G401 (cell line): ENCODE data around the gene ZNF316. TPM values are rescaled to one million over a fixed set of nuclear protein-coding genes. Genes with fewer than 3 reads are reported as not detected.
A peak's percentile ranks its signal among the peaks of the same experiment; 100 is the strongest.
"Not testable (repeated sequence)": the region's sequence is repeated elsewhere in the genome, so short reads cannot be mapped to it uniquely, and the experiment has no call there.

ENCODE experiments used
- DNase-seq: peaks from one replicate; pipeline ENCODE4 v3.0.0-alpha.2; 2015; ENCODE audit warnings: low spot score
- in situ Hi-C: cut with HindIII; loops from 2 replicates; pipeline ENCODE4 v1.10.0; 2016; ENCODE audit warnings: low sequenced_read_pairs, mixed read lengths
- total RNA-seq: library from RNA; depleted of rRNA; stranded (reverse); fragments of >200 nt; shearing (Covaris generic); gene quantifications from 2 replicates; pipeline ENCODE4 v1.2.3, GENCODE V29; 2014

ZNF316 gene
- total RNA-seq, 1 experiment from 2014 or later = 20.2 TPM

DNA sequence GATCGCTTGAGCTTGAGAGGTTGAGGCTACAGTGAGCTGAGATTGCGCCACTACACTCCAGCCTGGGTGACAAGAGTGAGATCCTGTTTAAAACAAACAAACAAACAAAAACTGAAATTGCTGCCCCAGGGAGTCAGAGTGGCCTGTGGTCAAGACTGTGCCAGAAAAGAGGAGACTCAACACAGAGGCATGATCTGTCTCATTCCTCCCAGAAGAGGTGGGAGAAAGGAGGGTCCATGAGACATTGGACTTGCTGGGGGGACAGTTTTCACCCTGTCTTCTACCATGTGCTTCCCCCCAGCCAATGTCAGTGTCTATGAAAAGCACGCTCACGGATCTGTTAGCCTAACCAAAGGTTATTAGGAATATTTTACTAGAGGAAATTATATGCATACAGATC lies 18.5 kb upstream of the ZNF316 start:
- DNase-seq = no peak
- in situ Hi-C loops = no loop called here

DNA sequence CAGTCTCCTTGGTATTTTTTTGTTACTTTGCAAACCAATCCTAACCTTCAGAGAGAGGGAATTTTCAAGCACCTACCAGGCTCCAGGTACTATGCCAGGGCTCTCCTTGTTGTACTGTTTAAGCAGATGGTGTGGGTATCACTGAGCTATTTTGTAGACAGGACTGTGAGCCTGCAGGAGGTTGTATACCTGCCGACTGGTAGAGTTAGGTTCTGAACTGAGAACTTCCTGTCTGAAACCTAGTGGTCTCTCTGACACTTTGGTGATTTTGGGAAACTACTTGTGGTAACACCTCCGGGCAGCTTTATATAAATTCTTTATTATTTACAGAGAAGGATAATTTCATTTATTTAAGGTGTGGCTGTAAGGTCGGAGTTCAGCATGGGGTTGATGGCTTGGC lies 17.2 kb upstream of the ZNF316 start:
- no peak for DNase-seq
- in situ Hi-C loops = no loop called here

DNA sequence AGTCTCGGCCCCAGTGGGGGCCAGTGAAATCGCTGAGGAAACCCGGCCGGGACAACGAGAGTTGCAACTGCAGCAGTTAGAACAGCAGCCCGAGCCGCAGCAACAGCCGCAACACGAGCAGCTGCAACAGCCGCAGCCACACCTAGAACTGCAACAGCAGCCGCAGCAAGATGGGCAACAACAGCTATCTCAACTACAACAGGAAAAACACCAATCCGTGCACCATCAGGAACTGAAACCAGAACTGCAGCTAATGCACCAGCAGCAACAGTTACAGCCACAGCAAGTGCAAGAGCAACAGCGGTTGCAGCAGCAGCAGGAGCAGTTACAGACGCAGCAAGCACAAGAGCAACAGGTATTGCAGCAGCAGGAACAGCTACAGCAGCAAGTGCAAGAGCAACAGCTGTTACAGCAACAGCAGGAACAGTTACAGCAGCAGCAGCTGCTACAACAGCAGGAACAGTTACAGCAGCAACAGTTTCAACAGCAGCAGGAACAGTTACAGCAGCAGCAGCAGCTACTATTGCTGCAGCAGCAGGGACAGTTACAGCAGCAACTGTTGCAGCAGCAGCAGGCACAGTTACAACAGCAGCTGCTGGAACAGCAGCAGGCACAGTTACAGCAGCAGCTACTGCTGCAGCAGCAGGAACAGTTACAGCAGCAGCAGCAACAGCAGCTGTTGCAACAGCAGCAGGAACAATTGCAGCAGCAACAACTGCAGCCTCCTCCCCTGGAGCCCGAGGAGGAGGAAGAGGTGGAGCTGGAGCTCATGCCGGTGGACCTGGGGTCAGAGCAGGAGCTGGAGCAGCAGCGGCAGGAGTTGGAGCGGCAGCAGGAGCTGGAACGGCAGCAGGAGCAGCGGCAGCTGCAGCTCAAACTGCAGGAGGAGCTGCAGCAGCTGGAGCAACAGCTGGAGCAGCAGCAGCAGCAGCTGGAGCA lies 15.7 kb upstream of the ZNF316 start:
- in situ Hi-C loops = no loop called here
- DNase-seq = no peak

DNA sequence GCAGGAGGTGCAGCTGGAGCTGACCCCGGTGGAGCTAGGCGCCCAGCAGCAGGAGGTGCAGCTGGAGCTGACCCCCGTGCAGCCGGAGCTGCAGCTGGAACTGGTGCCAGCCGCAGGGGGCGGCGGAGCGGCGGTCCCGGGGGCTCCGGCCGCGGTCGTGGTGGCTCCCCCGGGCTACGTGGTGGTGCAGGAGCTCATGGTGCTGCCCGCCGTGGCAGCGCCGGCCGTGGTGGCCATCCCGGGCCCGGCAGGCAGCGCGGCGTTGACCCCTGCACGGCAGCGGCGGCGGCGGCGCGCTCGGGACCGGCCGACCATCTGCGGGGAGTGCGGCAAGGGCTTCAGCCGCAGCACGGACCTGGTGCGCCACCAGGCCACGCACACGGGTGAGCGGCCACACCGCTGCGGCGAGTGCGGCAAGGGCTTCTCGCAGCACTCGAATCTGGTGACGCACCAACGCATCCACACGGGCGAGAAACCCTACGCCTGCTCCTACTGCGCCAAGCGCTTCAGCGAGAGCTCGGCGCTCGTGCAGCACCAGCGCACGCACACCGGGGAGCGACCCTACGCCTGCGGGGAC lies 14.9 kb upstream of the ZNF316 start:
- DNase-seq = no peak
- in situ Hi-C loops = no loop called here

DNA sequence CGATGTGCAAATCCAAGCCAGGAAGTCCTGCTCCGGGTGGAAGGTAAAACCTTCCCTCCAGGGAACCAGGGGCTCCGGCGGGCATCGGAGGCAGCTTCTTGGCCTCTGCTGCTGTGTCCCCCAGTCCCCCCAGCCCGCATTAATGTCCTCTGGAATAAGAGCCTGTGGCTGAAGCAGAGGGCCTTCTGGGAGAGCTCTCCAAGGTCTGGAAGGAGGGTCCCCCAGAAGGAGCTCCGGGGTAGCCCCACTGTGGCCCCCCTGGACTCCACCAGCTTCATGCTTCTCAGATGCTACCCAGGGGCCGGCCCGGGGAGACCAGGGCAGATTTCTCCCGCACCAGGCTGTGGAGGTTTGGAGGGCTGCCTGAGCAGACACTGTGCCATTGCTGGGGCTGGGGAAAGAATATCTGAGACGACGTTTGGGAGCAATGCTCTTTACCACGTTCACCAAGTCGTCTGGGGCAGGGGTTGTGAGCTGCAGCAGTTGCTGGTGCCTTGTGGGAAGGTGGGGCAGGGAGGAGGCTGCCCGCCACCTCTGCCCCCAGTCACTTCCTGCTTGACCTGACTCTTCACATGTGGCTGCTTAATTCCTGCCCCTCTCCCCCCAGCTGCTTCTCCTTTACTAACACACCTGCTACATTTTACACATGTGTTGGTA lies 13.4 kb upstream of the ZNF316 start:
- in situ Hi-C loops = no loop called here
- DNase-seq = no peak

DNA sequence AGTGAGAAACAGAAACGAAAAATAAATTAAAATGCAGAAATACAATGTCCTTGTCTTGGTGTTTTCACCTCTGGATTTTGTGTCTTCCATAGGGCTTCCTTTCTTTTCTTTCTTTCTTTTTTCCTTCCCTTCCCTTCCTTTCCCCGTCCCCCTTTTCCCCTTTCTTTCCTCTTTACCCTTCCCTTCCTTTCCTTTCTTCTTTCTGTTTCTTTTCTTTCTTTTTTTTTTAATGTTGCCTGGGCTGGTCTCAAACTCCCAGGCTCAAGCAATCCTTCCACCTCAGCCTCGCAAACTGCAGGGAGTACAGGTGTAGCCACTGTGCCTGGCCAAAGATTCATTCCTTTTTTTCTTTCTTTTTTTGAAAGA lies 12.9 kb upstream of the ZNF316 start:
- in situ Hi-C loops = no loop called here
- DNase-seq = no peak

DNA sequence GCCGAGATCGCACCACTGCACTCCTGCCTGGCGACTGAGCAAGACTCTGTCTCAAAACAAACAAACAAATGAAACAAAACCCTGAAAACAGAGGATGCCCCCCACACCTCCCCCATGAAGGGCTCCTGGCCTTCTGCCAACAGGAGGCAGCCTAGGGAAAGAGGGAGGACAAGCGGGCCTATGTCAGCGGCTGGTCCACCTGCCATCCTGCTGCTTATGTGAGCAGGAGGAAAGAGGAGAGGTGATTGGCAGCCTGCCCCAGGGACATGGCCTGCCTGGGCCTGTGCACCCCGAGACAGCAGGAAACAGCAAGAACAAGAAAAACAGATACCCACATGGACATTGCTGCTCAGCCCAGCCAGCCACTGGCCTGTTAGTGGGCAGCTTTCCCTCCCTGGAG lies 9.1 kb upstream of the ZNF316 start:
- in situ Hi-C loops = no loop called here

DNA sequence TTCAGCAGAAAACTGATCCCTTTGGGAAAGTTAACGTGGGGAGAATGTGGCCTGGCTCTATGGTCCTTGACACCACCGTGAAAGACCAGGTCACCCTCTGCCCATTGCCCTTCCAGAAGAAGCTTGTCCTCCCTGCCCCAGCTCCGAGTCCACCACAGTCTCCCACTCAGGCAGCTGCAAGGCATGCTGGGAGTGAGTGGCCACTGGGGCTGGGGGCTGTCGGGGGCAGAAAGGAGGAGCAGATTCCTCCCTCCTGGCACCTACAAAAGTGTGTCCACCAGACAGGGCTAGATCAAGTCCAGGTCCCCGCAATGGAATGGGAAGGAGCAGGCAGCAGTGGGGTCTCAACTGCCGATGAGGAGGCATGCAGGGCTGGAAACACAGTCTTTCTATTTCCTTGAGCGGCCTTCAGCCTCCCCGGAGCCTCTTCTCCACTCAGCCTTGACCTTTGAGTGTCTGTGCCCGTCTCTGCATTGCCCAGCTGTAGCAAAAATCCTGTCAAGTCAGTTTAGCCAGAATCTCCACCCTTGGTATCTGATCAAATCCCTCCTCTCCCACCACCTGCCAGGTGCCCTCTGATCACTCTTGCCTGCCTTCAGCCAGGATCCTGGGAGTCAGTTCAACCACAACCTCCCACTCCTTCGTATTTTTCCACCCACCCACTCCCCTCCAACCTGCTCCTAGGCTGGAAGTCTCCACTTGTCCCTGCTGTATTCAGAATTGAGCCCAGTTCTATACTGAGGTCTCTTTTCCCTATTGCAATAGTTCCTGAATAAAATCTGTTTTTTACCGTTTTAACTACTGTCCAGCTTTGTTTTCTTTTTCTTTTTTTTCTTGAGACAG lies 6.9 kb upstream of the ZNF316 start:
- no peak for DNase-seq
- in situ Hi-C loops = no loop called here

More for the DNA sequence above, 9.1 kb upstream of the ZNF316 start:
- DNase-seq = no peak

DNA sequence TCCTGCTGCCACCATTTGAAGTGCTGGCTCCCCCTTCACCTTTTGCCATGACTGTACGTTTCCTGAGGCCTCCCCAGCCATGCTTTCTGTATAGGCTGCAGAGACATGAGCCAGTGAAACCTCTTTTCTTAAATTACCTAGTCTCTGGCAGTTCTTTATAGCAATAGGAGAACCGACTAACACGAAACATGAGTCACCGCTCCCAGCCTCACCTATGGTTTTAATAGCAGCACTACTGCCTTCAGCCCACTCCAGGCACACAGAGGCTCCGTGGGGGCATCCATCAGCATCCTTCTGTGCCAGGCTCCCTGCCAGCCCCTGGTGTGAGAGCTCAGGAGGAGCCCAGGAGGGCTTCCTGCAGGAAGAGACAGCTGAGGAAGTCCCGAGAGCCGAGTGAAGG lies 5.5 kb upstream of the ZNF316 start:
- in situ Hi-C loops = no loop called here
- no peak for DNase-seq

DNA sequence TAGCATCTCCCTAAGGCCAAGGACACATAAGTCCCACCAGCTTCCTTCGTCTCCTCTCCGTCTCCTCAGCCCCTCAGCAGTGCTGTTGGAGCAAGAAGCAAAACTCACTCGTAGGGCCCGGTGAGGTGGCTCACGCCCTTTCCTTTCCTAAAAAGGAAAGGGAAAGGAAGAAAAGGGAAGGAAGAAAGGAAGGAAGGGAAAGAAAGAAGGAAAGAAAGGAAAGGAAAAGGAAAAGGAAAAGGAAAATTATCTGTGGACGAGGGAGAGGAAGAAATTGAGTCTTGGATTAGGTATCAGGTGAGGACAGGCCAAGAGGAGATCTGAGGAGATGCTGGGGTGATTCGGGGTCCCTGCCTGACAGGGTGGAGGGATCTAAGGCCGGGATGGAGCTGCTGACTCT lies 3.1 kb upstream of the ZNF316 start:
- in situ Hi-C loops = no loop called here
- DNase-seq = no peak

DNA sequence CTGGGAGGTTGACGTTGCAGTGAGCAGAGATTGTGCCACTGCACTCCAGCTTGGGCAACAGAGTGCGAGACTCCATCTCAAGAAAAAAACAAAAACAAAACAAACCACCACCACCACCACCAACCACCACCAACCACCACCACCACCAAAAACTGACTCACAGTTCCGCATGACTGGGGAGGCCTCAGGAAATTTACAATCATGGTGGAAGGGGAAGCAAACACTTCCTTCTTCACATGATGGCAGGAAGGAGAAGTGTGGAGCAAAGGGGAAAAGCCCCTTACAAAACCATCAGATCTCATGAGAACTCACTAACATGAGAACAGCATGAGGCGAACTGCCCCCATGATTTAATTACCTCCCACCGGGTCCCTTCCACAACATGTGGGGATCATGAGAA lies 2.1 kb upstream of the ZNF316 start:
- DNase-seq, in situ Hi-C loops: not testable (repeated sequence)

DNA sequence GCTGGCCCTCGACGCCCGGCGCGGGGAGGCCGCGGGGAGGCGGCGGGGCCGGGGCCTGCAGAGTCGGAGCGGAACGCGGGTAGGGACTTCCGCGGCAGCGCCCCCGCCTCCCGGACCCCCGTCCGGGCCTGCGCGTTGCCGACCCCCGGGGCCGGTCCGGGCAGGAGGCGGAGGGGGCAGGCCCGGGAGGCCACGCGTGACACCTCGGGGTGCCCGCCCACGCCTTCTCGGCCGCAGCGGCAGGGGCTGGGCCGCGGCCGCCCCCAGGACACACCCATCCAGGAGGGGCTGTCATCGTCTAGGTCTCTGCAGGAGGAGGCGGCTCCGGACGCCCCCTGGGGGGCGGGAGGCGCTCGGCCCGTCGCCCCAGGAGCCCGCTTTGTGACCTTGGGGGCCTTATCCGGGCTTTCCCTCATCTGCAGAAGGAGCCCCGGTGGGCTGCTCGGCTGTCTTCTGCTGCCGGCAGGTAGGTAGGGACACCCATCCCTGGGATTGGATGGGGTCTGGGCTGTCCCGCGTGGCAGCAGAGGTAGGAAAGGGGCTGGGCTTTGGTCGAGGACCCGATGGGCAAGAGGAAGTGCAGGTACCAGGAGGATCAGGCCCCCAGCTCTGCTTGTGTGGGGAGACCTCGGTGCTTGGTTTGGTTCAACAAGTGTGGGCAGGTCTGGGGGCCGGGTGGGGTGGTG lies 569 bp downstream of the ZNF316 start:
- DNase-seq = no peak
- in situ Hi-C loops = no loop called here

DNA sequence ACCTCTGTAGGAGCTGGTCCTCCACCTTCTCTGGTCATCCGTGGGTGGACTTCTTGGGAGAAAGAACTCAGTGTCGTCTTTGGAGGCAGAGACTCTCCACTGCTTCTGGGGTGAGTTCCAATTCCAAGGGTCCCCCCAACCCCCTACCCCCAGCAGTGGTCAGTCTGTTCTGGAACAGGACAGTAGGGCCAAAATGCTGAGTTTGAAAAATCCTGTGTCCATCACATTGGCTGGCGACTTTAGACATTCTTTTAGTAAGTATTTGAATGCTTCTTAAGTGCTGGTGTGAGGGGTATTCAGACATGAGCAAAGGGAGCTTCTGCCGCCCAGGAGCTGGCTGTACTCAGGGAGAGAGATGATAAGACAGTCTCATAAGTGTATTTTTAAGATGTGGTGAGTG lies 1.9 kb downstream of the ZNF316 start:
- in situ Hi-C loops = no loop called here
- DNase-seq = no peak

DNA sequence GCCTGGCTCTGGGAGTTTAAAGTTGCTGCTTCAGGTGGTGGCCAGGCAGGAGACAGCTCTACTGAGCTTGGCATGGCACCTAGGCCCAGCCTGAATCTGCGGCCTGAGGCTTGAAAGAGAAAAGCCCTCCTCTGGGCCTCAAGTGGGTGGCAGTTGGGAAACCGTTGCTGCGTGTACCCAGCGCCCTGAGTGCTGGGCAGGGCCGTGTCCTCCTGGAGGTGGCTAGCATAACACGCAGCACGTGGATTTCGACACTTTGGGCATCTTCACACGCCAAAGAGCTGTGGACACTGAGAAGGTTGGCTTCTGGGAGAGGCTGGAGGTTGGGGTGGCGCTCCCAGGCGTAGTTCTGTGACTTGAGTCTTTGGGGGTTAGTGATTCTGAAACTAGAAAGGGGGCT lies 2.5 kb downstream of the ZNF316 start:
- in situ Hi-C loops = no loop called here
- no peak for DNase-seq

DNA sequence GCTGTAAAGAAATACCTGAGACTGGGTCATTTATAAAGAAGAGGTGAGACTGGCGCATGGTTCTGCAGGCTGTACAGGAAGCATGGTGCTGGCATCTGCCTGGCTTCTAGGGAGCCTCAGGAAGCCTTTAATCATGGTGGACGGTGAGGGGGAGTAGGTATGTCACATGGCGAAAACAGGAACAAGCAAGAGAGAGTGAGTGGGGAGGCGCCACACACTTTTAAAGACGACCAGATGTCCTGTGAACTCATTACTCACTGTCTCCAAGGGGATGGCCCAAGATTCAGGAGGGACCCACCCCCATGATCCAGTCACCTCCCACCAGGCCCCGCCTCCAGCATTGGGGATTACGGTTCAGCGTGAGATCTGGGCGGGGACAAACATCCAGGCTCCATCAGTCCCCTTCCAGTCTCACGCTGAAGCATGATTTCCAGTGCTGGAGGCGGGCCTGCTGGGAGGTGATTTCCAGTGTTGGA lies 3.2 kb downstream of the ZNF316 start:
- no peak for DNase-seq
- in situ Hi-C loops = no loop called here

DNA sequence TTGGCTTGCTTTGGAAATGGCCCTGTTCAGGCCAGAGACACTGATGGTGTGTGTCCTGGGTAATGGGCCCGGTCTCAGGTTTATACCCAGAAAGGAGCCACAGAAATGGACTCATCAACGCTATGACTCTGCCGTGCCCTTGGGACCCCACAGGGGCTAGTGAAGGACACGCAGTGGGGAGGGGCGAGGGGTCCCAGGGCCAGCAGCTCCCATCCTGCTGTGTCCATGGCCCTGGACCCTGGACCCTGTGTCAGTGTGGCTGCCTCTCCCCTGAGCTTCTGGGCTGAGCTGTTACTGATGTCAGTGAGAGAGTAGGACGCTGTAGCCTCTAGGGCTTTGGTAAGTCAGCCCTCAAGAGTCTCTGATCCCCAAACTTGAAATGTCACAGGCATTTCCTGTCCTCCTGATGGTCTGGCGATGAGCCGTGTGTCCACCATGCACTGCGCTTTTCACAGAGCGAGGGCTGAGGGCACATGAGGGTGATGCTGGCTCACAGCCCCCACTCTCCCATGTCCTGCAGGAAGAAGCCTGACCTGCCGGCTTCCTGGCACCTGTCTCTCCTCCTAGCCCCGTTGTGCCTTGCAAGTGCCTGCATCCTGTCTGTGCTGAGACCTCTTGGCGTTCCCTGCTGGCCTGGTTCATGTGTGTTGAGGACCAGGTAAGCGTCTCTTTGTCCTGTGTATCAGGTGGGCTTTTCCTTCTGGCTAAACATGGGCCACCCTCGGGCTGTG lies 4.4 kb downstream of the ZNF316 start:
- in situ Hi-C loops = no loop called here
- peak; percentile 7 for DNase-seq

DNA sequence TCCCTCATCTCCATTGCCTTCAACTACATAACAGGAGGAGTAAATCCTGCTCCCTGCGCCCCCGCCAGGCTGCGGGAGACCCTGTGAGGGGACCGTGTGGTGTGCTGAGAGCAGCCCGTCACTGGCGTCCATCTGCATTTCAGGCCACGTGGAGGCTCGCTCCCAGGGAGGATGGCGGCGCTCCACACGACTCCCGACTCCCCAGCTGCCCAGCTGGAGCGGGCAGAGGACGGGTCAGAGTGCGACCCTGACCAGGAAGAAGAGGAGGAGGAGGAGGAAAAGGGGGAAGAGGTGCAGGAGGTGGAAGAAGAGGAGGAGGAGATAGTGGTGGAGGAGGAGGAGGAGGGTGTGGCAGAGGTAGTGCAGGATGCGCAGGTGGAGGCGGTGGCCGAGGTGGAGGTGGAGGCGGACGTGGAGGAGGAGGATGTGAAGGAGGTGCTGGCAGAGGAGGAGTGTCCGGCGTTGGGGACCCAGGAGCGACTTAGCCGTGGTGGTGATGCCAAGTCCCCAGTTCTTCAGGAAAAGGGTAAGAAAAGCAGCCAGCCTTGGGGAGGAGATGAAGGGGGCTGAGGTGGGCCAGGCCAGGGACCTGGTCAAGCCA lies 5.2 kb downstream of the ZNF316 start:
- in situ Hi-C loops = no loop called here
- DNase-seq = no peak
